Thyroid gland (tissue), 4 donors: Measurements from ENCODE around the gene DISC1.

Experiments used
- POLR2A ChIP-seq, 2 donors: fragments of 450-650 bp; IDR thresholded peaks; one replicate each; pipeline ENCODE4 v1.6.1; 2017; ENCODE audit warnings: antibody characterized with exemption in 2 of 2, mild to moderate bottlenecking in 2 of 2, moderate library complexity in 1 of 2
- TF ChIP-seq, protein P1 (sequence below), 6 experiments: fragments of 200-600 bp in 3 of 6; fragments of 450-650 bp in 3 of 6; sonication (generic) in 3 of 6; IDR thresholded peaks; one replicate each; pipeline ENCODE4 v1.5.1; 2016 to 2019; ENCODE audit warnings: antibody characterized with exemption in 6 of 6, mild to moderate bottlenecking in 2 of 6, inconsistent platforms in 1 of 6, moderate library complexity in 1 of 6

- TF ChIP-seq, protein P1, sequence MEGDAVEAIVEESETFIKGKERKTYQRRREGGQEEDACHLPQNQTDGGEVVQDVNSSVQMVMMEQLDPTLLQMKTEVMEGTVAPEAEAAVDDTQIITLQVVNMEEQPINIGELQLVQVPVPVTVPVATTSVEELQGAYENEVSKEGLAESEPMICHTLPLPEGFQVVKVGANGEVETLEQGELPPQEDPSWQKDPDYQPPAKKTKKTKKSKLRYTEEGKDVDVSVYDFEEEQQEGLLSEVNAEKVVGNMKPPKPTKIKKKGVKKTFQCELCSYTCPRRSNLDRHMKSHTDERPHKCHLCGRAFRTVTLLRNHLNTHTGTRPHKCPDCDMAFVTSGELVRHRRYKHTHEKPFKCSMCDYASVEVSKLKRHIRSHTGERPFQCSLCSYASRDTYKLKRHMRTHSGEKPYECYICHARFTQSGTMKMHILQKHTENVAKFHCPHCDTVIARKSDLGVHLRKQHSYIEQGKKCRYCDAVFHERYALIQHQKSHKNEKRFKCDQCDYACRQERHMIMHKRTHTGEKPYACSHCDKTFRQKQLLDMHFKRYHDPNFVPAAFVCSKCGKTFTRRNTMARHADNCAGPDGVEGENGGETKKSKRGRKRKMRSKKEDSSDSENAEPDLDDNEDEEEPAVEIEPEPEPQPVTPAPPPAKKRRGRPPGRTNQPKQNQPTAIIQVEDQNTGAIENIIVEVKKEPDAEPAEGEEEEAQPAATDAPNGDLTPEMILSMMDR (IDR thresholded peaks at IDR 0.05): no peak
- no peak for TF ChIP-seq POLR2A (IDR thresholded peaks at IDR 0.05)
Measured at GRCh38 chr1:231838521-231838920, 211.9 kb downstream of the DISC1 start.
